Measurements from ENCODE around the gene RGP1. TPM values are rescaled to one million over a fixed set of nuclear protein-coding genes. Genes with fewer than 3 reads are reported as not detected.

RGP1 gene
- total RNA-seq, 1 donor from 2014 or later = 11.8 TPM

GRCh38 chr9:35723908-35724307, 25.2 kb upstream of the RGP1 start:
- FAIRE-seq (no peak), DNase-seq (ENCODE audit: low read depth) (no peak)
- Histone ChIP-seq H3K27me3 (ENCODE audit: control insufficient read depth, insufficient read depth, low read length) (no peaks in the 10 kb centered on the region), H3K36me3 (ENCODE audit: control insufficient read depth, insufficient read depth, low read length) (peaks cover 42% of the 10 kb centered on the region), H3K4me3 (ENCODE audit: low read depth, low read length) (no peak overlapping the region)
- TF ChIP-seq, protein P1, sequence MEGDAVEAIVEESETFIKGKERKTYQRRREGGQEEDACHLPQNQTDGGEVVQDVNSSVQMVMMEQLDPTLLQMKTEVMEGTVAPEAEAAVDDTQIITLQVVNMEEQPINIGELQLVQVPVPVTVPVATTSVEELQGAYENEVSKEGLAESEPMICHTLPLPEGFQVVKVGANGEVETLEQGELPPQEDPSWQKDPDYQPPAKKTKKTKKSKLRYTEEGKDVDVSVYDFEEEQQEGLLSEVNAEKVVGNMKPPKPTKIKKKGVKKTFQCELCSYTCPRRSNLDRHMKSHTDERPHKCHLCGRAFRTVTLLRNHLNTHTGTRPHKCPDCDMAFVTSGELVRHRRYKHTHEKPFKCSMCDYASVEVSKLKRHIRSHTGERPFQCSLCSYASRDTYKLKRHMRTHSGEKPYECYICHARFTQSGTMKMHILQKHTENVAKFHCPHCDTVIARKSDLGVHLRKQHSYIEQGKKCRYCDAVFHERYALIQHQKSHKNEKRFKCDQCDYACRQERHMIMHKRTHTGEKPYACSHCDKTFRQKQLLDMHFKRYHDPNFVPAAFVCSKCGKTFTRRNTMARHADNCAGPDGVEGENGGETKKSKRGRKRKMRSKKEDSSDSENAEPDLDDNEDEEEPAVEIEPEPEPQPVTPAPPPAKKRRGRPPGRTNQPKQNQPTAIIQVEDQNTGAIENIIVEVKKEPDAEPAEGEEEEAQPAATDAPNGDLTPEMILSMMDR (IDR thresholded peaks at IDR 0.05; ENCODE audit: insufficient read depth, low read length, severe bottlenecking) = no peak

DNA sequence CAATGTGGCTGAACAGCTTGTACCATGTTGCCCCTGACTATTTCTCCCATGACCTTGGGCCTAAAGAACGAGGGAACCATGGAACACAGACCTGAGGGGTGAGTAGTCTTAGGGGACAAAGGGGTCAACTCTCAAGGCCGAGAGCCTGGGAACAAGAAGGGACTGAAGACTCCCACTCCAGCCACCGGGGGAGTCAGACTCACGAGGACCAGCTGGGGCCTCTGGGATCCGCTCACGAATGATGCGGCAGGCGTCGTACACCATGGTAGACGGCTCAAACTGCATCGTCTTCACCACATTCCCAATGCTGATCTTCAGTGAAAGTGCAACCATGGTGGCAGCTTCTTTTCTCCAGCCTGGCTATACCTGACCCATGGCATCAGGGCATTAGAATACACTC, 23.7 kb upstream of the RGP1 start:
- no peak overlapping the region for H3K4me3 ChIP-seq (ENCODE audit: low read depth, low read length)
- H3K27me3 ChIP-seq (ENCODE audit: control insufficient read depth, insufficient read depth, low read length) = no peaks in the 10 kb centered on the region
- TF ChIP-seq, protein P1 (IDR thresholded peaks at IDR 0.05; ENCODE audit: insufficient read depth, low read length, severe bottlenecking) = no peak
- FAIRE-seq (no peak), DNase-seq (ENCODE audit: low read depth) (no peak)
- H3K36me3 ChIP-seq (ENCODE audit: control insufficient read depth, insufficient read depth, low read length) = peaks cover 32% of the 10 kb centered on the region

- no peak overlapping the region for H3K4me3 ChIP-seq (ENCODE audit: low read depth, low read length)
- DNase-seq (ENCODE audit: low read depth) (no peak), FAIRE-seq (no peak)
- TF ChIP-seq, protein P1 (IDR thresholded peaks at IDR 0.05; ENCODE audit: insufficient read depth, low read length, severe bottlenecking) = peak; percentile 19
- H3K27me3 ChIP-seq (ENCODE audit: control insufficient read depth, insufficient read depth, low read length) = no peaks in the 10 kb centered on the region
- peaks cover 21% of the 10 kb centered on the region for H3K36me3 ChIP-seq (ENCODE audit: control insufficient read depth, insufficient read depth, low read length)
Measured at GRCh38 chr9:35726931-35727330, 22.2 kb upstream of the RGP1 start.

- H3K36me3 ChIP-seq (ENCODE audit: control insufficient read depth, insufficient read depth, low read length) = peaks cover 16% of the 10 kb centered on the region
- FAIRE-seq = no peak
- DNase-seq (ENCODE audit: low read depth) = no peak
- TF ChIP-seq, protein P1 (IDR thresholded peaks at IDR 0.05; ENCODE audit: insufficient read depth, low read length, severe bottlenecking) = no peak
- no peak overlapping the region for H3K4me3 ChIP-seq (ENCODE audit: low read depth, low read length)
- no peaks in the 10 kb centered on the region for H3K27me3 ChIP-seq (ENCODE audit: control insufficient read depth, insufficient read depth, low read length)
Measured at GRCh38 chr9:35727676-35728040, 21.4 kb upstream of the RGP1 start.

- Histone ChIP-seq H3K27me3 (ENCODE audit: control insufficient read depth, insufficient read depth, low read length) (no peaks in the 10 kb centered on the region), H3K36me3 (ENCODE audit: control insufficient read depth, insufficient read depth, low read length) (peaks cover 15% of the 10 kb centered on the region), H3K4me3 (ENCODE audit: low read depth, low read length) (no peak overlapping the region)
- TF ChIP-seq, protein P1 (IDR thresholded peaks at IDR 0.05; ENCODE audit: insufficient read depth, low read length, severe bottlenecking) = no peak
- DNase-seq (ENCODE audit: low read depth) = peak; percentile 70
- FAIRE-seq = no peak
Measured at GRCh38 chr9:35728041-35728971, 20.8 kb upstream of the RGP1 start.

Measured in bronchial epithelial cell (primary cell).